ENCODE measurements around the gene LENG9.

DNA sequence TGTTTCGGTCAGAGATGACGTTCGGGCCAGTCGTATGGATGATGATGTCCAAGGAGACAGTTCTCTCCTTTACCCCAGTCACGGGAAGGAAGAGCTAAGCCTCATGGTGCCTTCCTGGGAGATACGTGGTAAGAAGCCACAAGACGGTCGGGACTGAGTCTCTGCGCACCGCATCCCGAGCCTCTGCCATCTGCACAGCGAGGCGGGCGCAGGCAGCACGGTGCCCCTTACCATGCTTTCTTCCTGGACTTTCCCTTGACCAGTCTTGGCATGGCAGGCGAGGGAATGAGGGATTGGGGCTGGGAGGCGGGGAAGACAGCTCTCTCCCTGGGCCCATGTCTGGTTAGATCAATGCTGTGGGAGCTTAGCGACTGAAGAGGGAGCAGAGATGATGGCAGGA, 29.0 kb upstream of the LENG9 start:
- TF ChIP-seq TCF7L2 (IDR thresholded peaks at IDR 0.05; ENCODE audit: low read depth, low read length), result no peak
- TF ChIP-seq, protein P1, sequence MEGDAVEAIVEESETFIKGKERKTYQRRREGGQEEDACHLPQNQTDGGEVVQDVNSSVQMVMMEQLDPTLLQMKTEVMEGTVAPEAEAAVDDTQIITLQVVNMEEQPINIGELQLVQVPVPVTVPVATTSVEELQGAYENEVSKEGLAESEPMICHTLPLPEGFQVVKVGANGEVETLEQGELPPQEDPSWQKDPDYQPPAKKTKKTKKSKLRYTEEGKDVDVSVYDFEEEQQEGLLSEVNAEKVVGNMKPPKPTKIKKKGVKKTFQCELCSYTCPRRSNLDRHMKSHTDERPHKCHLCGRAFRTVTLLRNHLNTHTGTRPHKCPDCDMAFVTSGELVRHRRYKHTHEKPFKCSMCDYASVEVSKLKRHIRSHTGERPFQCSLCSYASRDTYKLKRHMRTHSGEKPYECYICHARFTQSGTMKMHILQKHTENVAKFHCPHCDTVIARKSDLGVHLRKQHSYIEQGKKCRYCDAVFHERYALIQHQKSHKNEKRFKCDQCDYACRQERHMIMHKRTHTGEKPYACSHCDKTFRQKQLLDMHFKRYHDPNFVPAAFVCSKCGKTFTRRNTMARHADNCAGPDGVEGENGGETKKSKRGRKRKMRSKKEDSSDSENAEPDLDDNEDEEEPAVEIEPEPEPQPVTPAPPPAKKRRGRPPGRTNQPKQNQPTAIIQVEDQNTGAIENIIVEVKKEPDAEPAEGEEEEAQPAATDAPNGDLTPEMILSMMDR (IDR thresholded peaks at IDR 0.05), result no peak
- no peak for TF ChIP-seq POLR2AphosphoS5 (IDR thresholded peaks at IDR 0.05; ENCODE audit: low read depth, low read length)
- no peak for TF ChIP-seq REST (IDR thresholded peaks at IDR 0.05; ENCODE audit: insufficient read depth in 1 of 2, low read depth in 2 of 2, low read length in 1 of 2)
- no peak for TF ChIP-seq SIN3A (IDR thresholded peaks at IDR 0.05; ENCODE audit: borderline replicate concordance, insufficient read depth, low read depth, low read length)

Data from Panc1 (cell line).